Activated CD8-positive, alpha-beta memory T cell treated with anti-CD3 and anti-CD28 coated beads, Interleukin-2, amount 50 U/mL, for 24 hours (primary cell): ENCODE results near the gene CLP1.

Experiments
- DNase-seq: peaks from one replicate; pipeline ENCODE4 v3.0.0-alpha.2; 2020; ENCODE audit errors: extremely low read depth

The CLP1 gene

GRCh38 chr11:57657194-57658022, at the start of gene CLP1:
CLP1 (plus strand) TSS chr11:57657762; CDS start chr11:57659477, 1,715 bp downstream.
- DNase-seq: peak; percentile 98

- no peak for DNase-seq
Measured at GRCh38 chr11:57610170-57610569, 47.4 kb upstream of the CLP1 start.

DNA sequence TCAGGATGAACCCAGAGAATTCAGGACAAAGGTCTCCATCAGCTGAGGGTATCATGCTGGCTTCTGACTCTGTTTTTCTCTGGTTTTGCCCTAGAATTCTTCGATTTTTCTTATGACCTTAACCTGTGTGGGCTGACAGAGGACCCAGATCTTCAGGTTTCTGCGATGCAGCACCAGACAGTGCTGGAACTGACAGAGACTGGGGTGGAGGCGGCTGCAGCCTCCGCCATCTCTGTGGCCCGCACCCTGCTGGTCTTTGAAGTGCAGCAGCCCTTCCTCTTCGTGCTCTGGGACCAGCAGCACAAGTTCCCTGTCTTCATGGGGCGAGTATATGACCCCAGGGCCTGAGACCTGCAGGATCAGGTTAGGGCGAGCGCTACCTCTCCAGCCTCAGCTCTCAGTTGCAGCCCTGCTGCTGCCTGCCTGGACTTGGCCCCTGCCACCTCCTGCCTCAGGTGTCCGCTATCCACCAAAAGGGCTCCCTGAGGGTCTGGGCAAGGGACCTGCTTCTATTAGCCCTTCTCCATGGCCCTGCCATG, 43.3 kb upstream of the CLP1 start:
- no peak for DNase-seq

- no peak for DNase-seq
Measured at GRCh38 chr11:57615308-57615707, 42.3 kb upstream of the CLP1 start.

DNA sequence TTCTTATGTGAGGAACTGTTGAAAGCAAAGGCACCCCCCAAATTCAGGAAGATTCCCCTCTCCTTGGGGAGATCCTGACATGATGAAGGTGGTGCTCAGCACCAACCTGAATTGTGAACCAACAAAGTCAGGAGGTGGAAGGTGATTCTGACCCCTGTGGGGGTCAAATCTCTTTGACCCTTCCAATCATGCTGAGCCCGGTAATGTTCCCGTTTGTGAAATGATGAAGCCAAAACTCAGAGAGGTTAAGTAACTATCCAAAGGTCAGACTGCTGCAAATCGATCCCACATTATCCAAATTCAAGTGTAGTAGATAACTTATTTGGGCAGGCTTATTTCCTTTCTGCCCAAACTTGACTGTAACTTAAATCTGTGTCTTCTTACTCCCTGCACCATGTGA, 41.0 kb upstream of the CLP1 start:
- DNase-seq: no peak

DNA sequence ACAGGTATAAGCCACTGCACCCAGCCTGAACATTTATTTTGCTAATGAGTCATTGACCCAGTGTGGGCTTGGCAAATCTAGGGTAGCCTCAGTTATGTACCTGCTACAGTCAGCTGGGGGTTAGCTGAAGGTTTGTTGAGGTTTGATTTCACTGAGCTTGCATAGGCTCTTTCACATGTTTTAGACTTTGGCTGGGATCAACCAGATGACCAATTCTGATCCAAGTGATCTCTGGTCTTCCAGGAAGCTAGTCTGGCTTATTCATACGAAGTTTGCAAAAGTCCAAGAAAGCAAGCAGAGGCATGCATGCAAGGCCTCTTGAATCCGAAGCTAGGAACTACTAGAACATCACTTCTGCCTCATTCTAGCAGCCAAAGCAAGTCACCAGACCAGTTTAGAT, 39.1 kb upstream of the CLP1 start:
- no peak for DNase-seq

DNA sequence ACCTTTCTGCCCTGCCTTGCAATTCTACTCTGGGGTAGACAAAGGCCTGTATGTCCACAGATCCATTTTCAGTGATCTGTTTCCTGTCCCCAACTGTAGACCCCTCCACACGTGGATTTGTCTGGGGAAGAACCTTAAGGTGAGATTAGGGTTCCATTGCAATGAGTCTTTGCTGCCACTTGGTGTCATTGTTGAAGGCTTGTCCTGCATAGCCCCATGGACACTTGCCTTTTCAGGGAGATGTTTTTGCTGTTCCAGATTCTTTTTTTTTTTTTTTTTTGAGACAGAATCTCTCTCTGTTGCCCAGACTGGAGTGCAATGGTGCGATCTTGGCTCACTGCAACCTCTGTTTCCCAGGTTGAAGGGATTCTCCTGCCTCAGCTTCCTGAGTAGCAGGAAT, 38.2 kb upstream of the CLP1 start:
- DNase-seq: no peak

- no peak for DNase-seq
Measured at GRCh38 chr11:57620467-57620866, 37.1 kb upstream of the CLP1 start.

- DNase-seq: no peak
Measured at GRCh38 chr11:57622263-57622662, 35.3 kb upstream of the CLP1 start.

- no peak for DNase-seq
Measured at GRCh38 chr11:57624864-57625263, 32.7 kb upstream of the CLP1 start.

- no peak for DNase-seq
Measured at GRCh38 chr11:57626895-57627294, 30.7 kb upstream of the CLP1 start.

DNA sequence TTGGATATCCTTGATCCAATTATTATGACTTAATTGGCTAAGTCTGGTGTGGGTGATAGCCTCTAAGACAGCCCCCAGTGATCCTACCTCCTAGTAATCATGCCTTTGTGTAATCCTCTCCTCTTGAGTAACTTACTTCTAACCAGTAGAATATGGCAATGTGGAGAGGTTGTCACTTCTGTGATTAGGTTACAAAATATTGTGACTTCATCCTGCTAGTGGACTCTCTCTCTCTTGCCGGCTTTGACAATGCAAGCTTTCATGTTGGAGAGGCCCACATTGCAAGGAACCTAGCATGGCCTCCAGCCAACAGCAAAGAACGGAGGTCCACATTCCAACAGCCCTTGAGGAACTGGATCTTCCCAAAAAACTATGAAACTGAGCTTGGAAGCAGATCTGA, 27.4 kb upstream of the CLP1 start:
- no peak for DNase-seq

- DNase-seq: no peak
Measured at GRCh38 chr11:57632116-57632515, 25.4 kb upstream of the CLP1 start.

- no peak for DNase-seq
Measured at GRCh38 chr11:57633394-57634070, 24.0 kb upstream of the CLP1 start.

DNA sequence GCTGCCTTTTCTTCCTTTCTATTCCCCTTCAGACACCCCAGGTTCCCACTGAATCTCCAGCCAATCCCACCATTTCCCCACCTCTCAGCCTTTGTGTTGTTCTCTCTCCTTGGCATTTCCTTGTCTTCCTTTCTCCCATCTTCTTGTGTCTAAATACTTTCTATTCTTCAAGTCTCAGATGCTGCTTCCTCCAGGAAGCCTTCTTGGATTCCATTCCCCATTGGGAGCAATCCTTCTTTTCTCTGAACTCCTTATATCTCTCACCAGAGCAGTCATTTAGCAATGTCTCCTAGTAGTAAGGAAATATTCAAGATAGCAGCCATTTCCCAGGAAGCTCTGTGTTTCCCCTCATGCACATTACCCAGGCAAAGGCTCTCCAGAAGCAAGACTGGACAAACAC, 23.3 kb upstream of the CLP1 start:
- DNase-seq: no peak

- no peak for DNase-seq
Measured at GRCh38 chr11:57635246-57635645, 22.3 kb upstream of the CLP1 start.

- DNase-seq: no peak
Measured at GRCh38 chr11:57637626-57638004, 19.9 kb upstream of the CLP1 start.

DNA sequence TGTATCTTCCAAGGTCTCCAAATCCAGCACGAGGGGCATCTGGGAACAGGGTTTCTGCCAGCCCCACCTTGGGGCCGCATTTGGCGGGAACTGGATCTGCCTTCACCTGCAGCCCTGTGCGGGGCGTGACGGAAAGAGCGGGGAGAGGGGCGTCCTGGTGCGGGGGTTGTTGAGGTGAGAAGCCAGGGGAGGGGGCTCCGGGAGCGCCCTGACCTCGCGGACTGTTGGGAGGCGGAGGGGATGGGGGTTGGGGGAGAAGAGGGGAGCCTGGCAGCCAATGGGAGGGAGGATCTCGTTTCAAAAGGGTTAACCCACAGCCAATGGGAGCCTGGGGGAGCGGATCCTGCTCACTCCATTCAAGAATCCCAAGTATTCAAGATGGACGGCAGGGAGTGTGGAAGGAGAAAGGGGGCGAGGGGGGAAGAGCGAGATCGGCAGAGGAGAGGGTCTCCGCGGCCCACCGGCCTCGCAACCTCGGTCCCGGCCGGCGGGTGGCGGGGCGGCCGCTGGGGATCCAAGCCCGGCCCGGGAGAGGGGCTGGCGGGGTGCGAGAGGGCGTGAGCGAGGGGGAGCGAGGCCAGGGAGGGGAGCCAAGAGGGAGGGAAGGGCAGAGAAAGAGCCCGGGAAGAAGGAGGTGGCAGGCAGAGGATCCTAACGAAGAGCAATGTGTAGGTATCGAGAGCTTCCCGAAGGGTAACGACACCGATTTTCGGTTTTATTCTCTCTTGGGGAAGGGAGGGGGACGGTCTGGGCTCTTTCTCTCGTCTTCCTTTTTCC, 19.4 kb upstream of the CLP1 start:
- no peak for DNase-seq

DNA sequence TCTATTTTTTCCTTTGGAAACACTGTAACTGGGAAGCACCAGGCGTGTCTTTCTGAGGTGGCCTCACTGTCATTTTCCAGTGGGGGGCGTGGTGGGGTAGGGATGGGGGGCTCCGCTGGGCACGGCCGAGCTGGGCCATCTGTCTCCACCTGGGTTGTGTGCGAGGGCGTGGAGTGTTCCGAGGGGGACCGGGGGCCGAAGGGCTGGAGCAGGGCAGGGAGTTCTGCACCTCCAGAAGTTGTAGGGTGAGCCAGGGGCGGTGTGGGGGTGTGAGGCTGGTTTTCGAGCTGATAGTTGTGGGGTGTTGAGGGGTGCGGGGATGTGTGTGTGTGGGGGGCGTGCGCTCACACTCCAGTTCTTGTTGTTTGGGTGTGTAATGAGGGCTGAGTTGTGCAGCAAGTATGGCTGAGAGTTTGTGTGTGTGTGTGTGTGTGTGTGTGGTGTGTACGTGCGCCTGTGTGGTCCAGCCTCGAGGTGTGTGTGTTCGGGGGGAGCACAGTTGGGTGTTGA, 18.7 kb upstream of the CLP1 start:
- DNase-seq: no peak

DNA sequence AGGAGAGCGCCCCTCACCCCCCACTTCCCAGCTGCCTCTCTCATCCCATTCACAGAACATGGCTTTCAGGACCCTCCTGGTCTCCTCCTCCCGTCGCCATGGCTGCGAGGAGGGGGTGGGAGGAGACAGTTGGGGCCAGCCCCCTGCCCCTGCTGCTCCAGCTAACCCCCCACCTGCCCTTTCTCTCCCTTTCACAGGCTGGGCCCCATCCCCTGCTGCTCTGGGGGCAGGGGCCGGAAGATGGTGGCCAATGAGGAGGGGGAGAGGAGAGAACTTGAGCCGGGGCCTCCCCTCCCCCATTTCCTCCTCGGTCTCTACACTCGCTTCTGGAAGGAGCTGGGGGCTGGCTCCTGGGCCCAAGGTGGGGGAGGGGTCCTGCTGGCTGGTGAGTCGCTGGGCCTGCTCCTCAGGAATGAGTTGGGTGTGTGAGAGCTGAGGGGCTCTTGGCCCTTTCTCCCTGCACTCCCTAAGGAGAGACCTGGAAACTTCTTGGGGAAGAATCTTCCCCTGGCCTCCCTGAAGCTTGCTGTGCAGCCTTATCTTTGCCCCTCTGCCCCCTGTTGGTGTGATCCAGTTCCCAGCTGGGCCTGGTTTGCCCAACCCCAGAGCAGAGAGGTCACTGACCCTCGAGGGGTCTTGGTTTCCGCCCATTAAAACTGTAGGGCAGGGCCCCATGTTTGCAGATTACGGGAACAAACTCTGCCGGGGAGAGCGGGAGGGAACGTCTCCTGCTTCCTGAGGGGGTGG, 18.1 kb upstream of the CLP1 start:
- DNase-seq: no peak

DNA sequence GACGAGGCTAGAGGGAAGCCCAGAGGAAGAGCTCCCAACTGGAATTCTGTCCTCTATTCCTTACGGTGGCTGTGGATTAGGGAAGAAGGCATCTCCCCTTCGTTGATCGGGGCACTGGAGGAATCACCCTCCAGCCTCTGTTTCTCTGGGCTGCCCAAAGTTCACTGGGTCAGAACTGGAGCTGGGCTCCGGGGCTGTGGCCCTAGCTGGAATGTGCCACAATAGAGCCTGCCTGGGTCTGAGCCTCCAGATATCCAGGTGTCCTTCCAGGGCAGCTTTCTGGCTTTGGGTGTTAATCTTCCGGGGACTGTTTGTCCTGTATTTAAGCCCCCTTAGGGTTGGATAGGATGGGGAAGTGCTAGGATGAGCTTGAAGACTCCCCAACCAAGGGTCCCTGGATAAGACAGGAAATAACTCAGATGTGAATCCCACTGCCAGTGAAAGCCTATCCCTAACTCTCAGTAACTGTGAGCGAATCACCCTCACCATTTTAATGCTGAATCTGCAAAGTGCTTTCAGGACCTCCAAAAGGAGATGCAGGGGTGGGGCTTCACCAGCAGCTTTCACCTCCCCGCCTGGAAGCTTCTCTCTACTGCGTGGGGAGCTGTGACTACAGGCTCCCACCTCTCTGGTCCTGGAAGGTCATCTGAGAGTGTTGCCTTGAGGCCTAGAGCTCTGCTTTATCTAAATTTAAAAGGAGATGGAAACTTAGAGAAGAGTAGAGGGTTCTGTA, 17.3 kb upstream of the CLP1 start:
- DNase-seq: no peak
